Keratinocyte (primary cell): Measurements from ENCODE around the gene S1PR2. TPM values are rescaled to one million over a fixed set of nuclear protein-coding genes. Genes with fewer than 3 reads are reported as not detected.
"Not testable (repeated sequence)": the region's sequence is repeated elsewhere in the genome, so short reads cannot be mapped to it uniquely, and the experiment has no call there.

Source experiments
- DNase-seq: peaks from one replicate; pipeline ENCODE4 v3.0.0-alpha.2; 2011; ENCODE audit warnings: low read depth, missing footprints, low spot score
- FAIRE-seq: peaks from 2 replicates; lab custom pipeline; 2011; peaks lifted over from hg19 to GRCh38; lab: Jason Lieb, UNC
- H2AFZ ChIP-seq: 2 replicates; pipeline ENCODE4 v1.6.0; 2012; ENCODE audit warnings: low read length, control low read depth, inconsistent platforms; ENCODE audit not compliant: control insufficient read depth
- H3K27ac ChIP-seq: 2 replicates; pipeline ENCODE4 v1.5.1; 2011; ENCODE audit warnings: low read length; ENCODE audit not compliant: control insufficient read depth, insufficient read depth
- H3K27me3 ChIP-seq: 3 replicates; pipeline ENCODE4 v1.6.0; 2011; ENCODE audit warnings: low read length; ENCODE audit not compliant: control insufficient read depth, insufficient read depth; ENCODE audit errors: extremely low read depth
- H3K36me3 ChIP-seq, 2 experiments: 2 replicates in 1 of 2; 3 replicates in 1 of 2; pipeline ENCODE4 v1.5.1; 2011; ENCODE audit warnings: low read length in 2 of 2, mild to moderate bottlenecking in 1 of 2; ENCODE audit not compliant: control insufficient read depth in 2 of 2, insufficient read depth in 2 of 2; ENCODE audit errors: extremely low read depth in 1 of 2
- H3K4me1 ChIP-seq: 3 replicates; pipeline ENCODE4 v1.5.1; 2011; ENCODE audit warnings: low read length; ENCODE audit not compliant: control insufficient read depth, insufficient read depth; ENCODE audit errors: extremely low read depth
- H3K4me2 ChIP-seq: 3 replicates; pipeline ENCODE4 v1.6.0; 2011; ENCODE audit warnings: low read depth, low read length; ENCODE audit not compliant: control insufficient read depth, insufficient read depth; ENCODE audit errors: extremely low read depth
- H3K4me3 ChIP-seq, 3 experiments: fragments of 200-600 bp in 1 of 3; sonication (generic) in 1 of 3; 2 replicates in 2 of 3; 3 replicates in 1 of 3; pipeline ENCODE4 v1.5.1; 2011 to 2016; ENCODE audit warnings: low read length in 3 of 3, mild to moderate bottlenecking in 3 of 3, control low read depth in 2 of 3, inconsistent platforms in 1 of 3, low read depth in 1 of 3, mixed read lengths in 1 of 3, mixed run types in 1 of 3, moderate library complexity in 1 of 3; ENCODE audit not compliant: control insufficient read depth in 2 of 3, insufficient read depth in 2 of 3; ENCODE audit errors: extremely low read depth in 1 of 3
- H3K79me2 ChIP-seq: 2 replicates; pipeline ENCODE4 v1.6.0; 2012; ENCODE audit warnings: low read length; ENCODE audit not compliant: control insufficient read depth, insufficient read depth
- H3K9ac ChIP-seq: 3 replicates; pipeline ENCODE4 v1.6.0; 2011; ENCODE audit warnings: low read length; ENCODE audit not compliant: control insufficient read depth, insufficient read depth; ENCODE audit errors: extremely low read depth
- H3K9me1 ChIP-seq: 3 replicates; pipeline ENCODE4 v1.6.0; 2011; ENCODE audit warnings: low read length; ENCODE audit not compliant: control insufficient read depth, insufficient read depth; ENCODE audit errors: extremely low read depth
- H3K9me3 ChIP-seq: 2 replicates; pipeline ENCODE4 v1.5.1; 2012; ENCODE audit warnings: low read depth, low read length; ENCODE audit not compliant: control insufficient read depth
- H4K20me1 ChIP-seq: 3 replicates; pipeline ENCODE4 v1.6.0; 2011; ENCODE audit warnings: low read length; ENCODE audit not compliant: control insufficient read depth, insufficient read depth; ENCODE audit errors: extremely low read depth
- CTCF ChIP-seq, 3 experiments: IDR thresholded peaks in 1 of 3; conservative IDR thresholded peaks in 1 of 3; optimal IDR thresholded peaks in 1 of 3; 2 replicates in 2 of 3; 3 replicates in 1 of 3; pipeline versions ENCODE3 to v1.5.1; 2011; ENCODE audit warnings: low read length in 3 of 3, mild to moderate bottlenecking in 3 of 3, moderate library complexity in 2 of 3, control low read depth in 1 of 3, inconsistent platforms in 1 of 3; ENCODE audit not compliant: insufficient read depth in 2 of 3; ENCODE audit errors: extremely low read depth in 1 of 3
- EZH2 ChIP-seq: IDR thresholded peaks from one replicate; pipeline ENCODE4 v1.6.1; 2012; ENCODE audit warnings: inconsistent platforms, mild to moderate bottlenecking, low read length, moderate library complexity
- dilution Hi-C: fragments of 300-500 bp; cut with MboI; formaldehyde crosslinking; loops from one replicate; pipeline ENCODE4 v1.7.0; 2020; ENCODE audit warnings: low sequenced_read_pairs; ENCODE audit not compliant: extremely low pct_ligation_motif_present
- polyA plus RNA-seq, 5 experiments: library from polyadenylated mRNA; depleted of rRNA in 3 of 5; stranded (reverse) in 3 of 5; stranded (forward) in 1 of 5; unstranded in 1 of 5; fragments of >200 nt; gene quantifications; 1 replicate in 1 of 5; 2 replicates in 3 of 5; 3 replicates in 1 of 5; pipeline versions ENCODE4 v1.2.1 to v1.2.3, GENCODE V29; 2011 to 2012; ENCODE audit warnings: missing spikeins in 2 of 5, low read depth in 1 of 5, low replicate concordance in 1 of 5

S1PR2 gene
- polyA plus RNA-seq, 1 donor (not counting 4 experiments of a cell fraction or from before 2014, with no cell fraction given) = 1.6 TPM

- Histone ChIP-seq H3K27ac (no peak overlapping the region), H3K4me1 (no peaks in the 10 kb centered on the region), H3K79me2 (no peaks in the 10 kb centered on the region), H3K4me3 (no peak overlapping the region), H3K9ac (no peak overlapping the region), H3K9me3 (no peaks in the 10 kb centered on the region), H3K36me3 (no peaks in the 10 kb centered on the region), H2AFZ (no peak overlapping the region), H3K9me1 (no peaks in the 10 kb centered on the region), H3K4me2 (no peak overlapping the region), H4K20me1 (no peaks in the 10 kb centered on the region), H3K27me3 (no peaks in the 10 kb centered on the region)
- FAIRE-seq = no peak
- no peak for TF ChIP-seq EZH2
- no peak for TF ChIP-seq CTCF (optimal IDR thresholded peaks at IDR 0.05 in 1 of 3, IDR thresholded peaks at IDR 0.05 in 1 of 3, conservative IDR thresholded peaks at IDR 0.05 in 1 of 3; ENCODE audit: extremely low read depth in 1 of 3, insufficient read depth in 2 of 3, low read length in 3 of 3)
- DNase-seq = no peak
- dilution Hi-C loops = no loop called here
These were observed 7.1 kb upstream of the S1PR2 start for GRCh38 chr19:10238172-10238783.

- Histone ChIP-seq H3K36me3 (no peaks in the 10 kb centered on the region), H2AFZ (no peak overlapping the region), H3K9me3 (no peaks in the 10 kb centered on the region), H3K4me1 (no peaks in the 10 kb centered on the region), H3K9me1 (no peaks in the 10 kb centered on the region), H3K9ac (no peak overlapping the region), H3K27ac (no peak overlapping the region), H3K27me3 (no peaks in the 10 kb centered on the region), H3K4me3 (no peak overlapping the region), H3K79me2 (no peaks in the 10 kb centered on the region), H4K20me1 (no peaks in the 10 kb centered on the region), H3K4me2 (no peak overlapping the region)
- DNase-seq (no peak), FAIRE-seq (no peak)
- no peak for TF ChIP-seq EZH2
- no peak for TF ChIP-seq CTCF (optimal IDR thresholded peaks at IDR 0.05 in 1 of 3, IDR thresholded peaks at IDR 0.05 in 1 of 3, conservative IDR thresholded peaks at IDR 0.05 in 1 of 3; ENCODE audit: extremely low read depth in 1 of 3, insufficient read depth in 2 of 3, low read length in 3 of 3)
- dilution Hi-C loops = no loop called here
These were observed 6.6 kb upstream of the S1PR2 start for GRCh38 chr19:10237702-10238101.

- H3K9ac ChIP-seq, FAIRE-seq, H3K36me3 ChIP-seq, H3K27ac ChIP-seq, H3K4me1 ChIP-seq, H3K4me3 ChIP-seq, DNase-seq, H3K9me1 ChIP-seq, H3K79me2 ChIP-seq, H3K27me3 ChIP-seq, H4K20me1 ChIP-seq, dilution Hi-C loops, H2AFZ ChIP-seq, H3K4me2 ChIP-seq, H3K9me3 ChIP-seq: not testable (repeated sequence)
These were observed 4.3 kb upstream of the S1PR2 start for GRCh38 chr19:10235409-10235808.
